Dermis microvascular lymphatic vessel endothelial cell (primary cell): ENCODE data around the gene NOP9. TPM values are rescaled to one million over a fixed set of nuclear protein-coding genes. Genes with fewer than 3 reads are reported as not detected.
A peak's percentile ranks its signal among the peaks of the same experiment; 100 is the strongest.

Source experiments
- DNase-seq, 2 donors: peaks; one replicate each; pipeline versions ENCODE4 v3.0.0 to v3.0.0-alpha.2; 2010; ENCODE audit warnings: low read depth in 2 of 2
- total RNA-seq: library from RNA; depleted of rRNA; stranded (reverse); fragments of >200 nt; gene quantifications from 2 replicates; pipeline ENCODE4 v1.2.1, GENCODE V29; 2014

NOP9 gene, protein sequence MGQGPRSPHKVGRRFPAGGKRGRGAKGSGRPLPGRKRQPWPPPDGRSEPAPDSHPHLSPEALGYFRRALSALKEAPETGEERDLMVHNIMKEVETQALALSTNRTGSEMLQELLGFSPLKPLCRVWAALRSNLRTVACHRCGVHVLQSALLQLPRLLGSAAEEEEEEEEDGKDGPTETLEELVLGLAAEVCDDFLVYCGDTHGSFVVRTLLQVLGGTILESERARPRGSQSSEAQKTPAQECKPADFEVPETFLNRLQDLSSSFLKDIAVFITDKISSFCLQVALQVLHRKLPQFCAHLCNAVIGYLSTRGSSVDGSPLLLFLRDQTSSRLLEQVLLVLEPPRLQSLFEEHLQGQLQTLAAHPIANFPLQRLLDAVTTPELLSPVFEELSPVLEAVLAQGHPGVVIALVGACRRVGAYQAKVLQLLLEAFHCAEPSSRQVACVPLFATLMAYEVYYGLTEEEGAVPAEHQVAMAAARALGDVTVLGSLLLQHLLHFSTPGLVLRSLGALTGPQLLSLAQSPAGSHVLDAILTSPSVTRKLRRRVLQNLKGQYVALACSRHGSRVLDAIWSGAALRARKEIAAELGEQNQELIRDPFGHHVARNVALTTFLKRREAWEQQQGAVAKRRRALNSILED
- total RNA-seq = 23.0 and 24.8 TPM in 2 replicates

GRCh38 chr14:24299255-24300191 lies at the start of gene NOP9, which contains the start of gene DHRS1:
NOP9 (plus strand) TSS chr14:24299850; CDS start chr14:24299955, 105 bp downstream.
DHRS1 (minus strand) TSS chr14:24299780; CDS start chr14:24299106, 674 bp downstream.
- peak; percentile 76 to 93 for DNase-seq

- no peak for DNase-seq
Observed at GRCh38 chr14:24250354-24250753, 49.3 kb upstream of the NOP9 start.

DNA sequence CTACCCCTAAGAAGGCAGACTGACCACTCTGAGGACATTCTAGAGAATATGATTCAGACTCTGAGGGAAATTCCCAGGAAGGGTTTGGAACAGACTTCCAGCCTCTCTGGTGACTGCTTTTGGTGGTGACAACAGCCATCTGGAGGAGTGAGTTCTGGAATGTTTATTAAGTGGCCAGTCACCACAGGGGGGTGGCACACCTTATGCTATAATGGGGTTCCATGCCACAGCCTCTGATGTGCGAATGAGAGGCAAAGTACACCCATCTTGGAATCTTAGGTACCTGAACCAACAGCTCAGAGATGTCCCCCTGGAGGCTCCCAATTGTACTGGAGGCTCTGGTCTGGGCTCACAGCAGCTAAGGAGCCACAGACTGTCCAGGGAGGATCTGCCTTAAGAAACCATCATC lies 47.8 kb upstream of the NOP9 start:
- DNase-seq = peak in 1 of 2 donors; percentile 14

DNA sequence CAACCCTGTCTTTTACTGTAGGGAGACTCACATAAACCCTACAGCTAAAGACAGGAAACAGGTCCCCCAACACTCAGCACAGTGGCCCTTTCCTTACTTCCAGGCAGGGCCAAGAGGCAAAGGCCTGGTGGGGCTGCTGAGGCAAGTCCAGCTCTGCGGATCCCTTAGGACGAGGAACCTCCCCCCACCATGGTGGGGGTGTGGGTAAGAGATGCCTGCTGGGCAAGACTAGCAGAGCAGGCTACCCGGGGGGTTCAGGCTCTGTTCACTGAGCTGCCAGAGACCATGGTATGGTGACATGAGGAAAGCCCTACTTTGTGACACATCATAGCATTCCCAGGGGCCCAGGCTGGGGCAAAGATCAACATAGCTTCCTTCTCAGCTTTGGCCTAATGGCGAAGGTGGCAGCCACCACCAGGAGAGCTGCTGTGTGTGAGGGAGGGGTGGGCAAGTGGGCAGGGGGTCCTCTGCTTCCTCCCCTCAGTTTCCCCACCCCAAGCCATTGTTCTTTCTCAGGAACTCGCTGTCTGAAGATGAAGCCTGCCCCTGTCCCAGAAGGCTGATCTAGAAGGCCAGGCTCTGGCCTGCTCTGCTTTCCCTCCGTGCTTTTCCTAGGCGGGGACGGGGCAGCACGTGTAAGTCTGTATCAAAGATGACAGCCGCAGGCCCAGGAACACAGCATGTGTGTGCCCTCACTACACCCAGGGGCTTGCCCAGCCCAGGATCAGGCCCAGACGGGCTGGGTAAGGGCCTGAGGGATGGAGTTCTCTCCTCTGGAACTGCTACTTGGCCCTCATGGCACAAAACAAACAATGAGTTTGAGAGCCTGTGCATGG lies 47.1 kb upstream of the NOP9 start:
- DNase-seq = no peak

DNA sequence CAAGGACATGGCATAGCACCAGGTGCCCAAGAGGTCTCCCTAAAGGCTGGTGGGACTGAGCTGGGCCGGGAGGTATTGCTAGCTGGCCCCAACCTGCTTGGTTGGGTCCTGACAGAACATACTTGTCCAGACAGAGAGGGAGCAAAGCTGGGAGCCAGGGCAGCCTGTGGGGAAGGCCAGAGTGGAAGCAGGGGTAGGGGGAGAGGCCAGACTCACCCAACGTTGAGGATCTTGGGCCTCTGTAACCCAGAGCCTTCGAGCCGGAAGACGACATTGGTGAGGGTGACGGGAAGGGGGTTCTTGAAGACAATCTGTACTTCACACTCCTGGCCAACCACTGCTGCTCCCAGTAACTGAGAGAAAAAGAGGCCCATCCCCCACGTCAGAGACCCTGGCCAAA lies 45.7 kb upstream of the NOP9 start:
- no peak for DNase-seq

DNA sequence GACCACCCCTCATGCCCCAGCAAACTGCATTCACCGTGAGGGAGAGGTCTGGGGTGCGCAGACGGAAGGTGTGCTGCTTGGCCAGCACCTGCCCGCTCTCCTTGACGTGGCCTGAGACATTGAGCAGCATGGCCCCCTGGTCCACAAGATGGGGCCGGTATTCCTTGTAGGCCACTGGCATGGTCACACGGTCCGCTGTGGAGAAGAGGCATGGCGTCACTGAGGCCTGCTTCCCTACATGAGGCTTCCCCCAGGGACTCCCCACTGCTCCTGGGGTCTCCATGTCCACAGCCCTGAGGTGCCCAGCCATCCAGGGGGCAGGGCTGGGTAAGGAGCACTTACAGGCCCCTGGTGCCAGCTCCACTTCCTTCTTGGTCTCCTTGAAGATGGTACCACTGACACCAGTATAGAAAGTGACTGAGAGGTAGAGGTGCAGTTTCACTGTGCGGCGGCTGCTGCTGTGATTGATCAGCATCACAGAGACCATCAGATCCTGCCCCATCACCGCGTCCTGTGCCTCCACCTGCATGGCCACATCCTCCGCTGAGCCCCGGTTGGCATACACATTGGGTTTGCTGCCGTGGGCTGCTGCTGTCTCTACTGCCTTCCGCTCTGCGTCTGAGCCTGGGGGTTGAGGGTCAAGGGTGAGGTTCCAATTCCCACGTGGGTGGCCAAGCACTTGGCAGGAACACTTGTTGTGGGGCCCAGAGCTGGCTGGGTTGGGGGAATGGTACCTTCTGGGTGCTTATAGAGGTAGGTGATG lies 44.8 kb upstream of the NOP9 start:
- no peak for DNase-seq

DNA sequence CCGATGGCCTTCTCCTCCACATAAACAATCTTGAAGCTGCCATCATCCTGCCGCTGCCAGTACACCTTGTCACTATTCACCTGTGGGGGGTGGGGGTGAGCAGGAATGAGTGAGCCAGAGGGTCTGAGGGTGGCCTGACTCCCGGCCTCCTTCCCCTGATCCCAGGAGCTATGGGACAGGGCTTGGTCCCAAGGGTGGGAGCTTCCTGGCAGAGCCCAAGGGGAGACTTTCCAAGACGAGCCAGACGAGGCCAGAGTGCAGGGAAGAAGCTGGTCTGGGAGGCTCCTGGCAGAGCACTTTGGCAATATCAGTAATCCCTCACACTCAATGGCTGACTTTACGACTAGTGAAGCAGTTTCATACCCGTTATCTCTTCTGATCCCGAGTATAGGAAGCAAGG lies 44.2 kb upstream of the NOP9 start:
- DNase-seq = no peak

- DNase-seq = no peak
Observed at GRCh38 chr14:24255931-24256711, 43.5 kb upstream of the NOP9 start.

DNA sequence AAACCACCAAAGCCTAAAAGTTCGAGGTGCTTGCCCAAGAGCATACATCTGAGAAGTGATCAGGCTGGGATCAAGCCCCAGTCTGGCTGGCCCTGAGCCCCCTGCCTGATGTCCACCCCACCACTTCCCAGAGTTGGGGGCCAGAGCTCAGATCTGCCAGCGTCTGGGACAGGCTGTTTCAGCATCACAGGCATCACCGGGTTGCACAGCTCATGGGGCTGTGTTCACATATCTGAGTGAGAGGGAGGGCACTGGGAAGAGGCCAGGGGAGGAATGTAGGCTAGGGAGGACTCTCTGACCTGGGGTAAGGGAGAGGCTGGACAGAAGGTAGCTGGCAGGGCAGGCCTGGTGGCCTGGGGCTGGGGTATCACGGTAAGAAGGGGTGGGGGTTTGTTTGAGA lies 42.7 kb upstream of the NOP9 start:
- no peak for DNase-seq

- no peak for DNase-seq
Observed at GRCh38 chr14:24258119-24258518, 41.5 kb upstream of the NOP9 start.

- no peak for DNase-seq
Observed at GRCh38 chr14:24258548-24259265, 40.9 kb upstream of the NOP9 start.

DNA sequence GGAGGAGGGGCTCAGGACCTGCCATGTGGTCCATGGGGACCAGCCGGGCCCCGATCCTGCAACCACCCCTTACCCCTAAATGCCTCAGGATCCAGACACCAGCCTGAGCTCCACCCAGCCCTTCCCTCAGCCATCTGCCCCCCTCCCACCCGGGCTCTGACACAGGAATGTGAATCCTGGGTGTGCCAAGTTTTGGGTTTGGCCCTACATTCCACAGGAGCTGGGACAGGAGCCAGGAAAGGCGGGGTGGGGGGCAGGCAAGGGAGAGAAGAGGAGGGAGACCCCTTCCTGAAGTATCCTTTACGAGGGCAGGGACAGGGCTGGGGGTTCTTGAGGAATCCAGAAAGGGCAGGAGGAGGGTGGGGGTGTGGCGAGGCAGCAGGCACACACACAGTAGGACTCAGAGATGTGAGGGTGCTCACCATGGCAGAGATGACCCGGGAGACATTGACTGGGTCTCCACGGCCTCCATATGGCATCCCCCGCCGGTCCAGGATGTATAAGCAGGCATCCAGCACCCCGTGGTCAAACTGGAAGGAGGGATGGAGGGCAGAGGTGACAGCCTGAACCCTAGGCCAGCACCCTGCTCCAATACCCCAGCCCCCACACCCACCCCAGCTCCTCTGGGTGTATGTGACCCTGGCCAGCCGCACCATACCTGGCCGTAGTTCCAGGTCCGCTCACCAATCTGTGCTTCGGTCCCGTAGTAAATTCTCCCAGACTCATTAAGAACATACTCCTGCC lies 40.2 kb upstream of the NOP9 start:
- no peak for DNase-seq

DNA sequence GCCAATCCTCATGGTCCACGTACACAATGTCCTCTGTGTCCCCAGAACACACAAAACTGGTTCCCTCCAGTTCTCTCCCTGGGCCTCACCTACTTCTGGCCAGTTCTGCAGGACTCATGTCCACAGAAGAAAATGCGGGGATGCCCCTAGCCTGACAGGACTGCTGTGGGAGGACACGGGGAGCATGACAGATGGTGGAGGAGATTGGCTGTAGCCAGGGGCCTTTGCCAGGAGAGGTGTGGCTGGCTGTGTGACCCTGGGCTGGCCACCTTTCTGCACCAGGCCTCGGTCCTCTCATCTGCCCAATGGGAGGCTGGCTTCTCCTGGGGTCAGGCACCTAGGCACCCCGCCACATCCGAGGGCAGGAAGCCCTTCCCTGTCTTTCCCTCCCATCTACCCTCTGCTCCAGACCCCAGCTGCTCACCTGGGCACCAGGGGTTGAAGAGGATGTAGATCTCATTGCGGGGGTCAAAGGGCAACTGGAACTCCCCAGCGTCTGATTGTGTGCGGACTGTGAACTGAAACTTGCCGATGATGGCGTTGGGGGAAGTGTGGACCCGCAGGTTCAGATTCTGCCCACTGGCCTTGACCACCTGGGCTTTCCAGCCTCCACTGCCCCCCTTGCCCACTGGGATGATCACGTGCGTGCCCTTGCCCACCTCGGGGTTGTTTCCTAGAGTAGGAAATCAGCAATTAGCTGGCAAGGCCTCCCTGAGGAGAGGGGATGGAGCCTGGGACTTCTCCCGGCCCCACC lies 39.4 kb upstream of the NOP9 start:
- no peak for DNase-seq

DNA sequence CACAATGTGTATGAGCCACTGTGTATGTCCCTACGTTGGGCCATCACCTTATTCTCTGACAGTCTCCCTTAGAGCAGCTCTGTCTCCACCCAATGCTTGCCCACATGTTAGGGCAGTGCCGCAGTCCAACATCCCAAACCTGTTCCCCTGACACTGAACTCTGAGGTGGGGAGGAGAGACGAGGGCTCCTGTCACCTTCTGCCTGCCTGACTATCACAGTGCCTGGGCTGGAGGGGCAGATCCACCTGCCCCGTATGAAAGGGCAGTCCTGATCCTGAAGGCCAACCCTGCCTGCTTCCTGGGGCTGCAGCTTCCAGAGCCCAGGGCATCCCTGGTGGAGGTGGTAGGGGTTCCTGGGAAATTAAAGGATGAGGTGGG lies 38.9 kb upstream of the NOP9 start:
- no peak for DNase-seq

DNA sequence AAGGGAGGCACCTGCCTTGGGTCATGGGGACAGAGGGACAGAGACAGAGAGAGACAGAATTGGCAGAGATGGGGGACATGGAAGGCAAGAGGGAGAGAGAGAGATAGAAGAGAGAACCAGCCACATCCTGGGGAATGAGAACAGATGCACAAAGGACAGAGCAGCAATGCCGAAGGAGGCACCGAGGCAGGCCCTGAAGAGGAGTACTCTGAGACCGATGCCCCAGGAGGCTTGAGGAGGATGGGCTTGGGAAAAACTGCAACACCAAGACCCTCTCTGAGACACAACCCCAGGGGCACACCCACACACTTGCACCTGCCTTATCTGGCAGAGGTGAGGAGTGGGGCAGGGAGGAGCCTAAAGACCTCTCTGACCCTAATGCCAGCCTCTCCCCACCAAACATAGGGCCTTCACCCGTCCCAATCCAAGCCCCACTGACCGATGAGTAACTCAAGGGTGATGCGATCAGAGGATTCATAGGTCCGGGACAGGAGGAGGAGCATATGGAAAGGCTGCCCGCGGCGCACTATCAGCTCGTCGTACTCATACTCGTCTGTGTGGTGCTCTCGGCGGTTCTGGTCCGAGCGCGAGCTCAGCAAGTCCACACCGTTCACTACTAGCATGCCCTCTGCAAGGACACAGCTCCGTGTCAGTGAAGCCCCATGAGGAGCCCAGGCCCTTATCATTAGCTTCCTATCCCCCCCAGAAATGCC lies 38.2 kb upstream of the NOP9 start:
- no peak for DNase-seq

- no peak for DNase-seq
Observed at GRCh38 chr14:24261969-24262327, 37.7 kb upstream of the NOP9 start.
